Measurements from ENCODE around the gene PARD6G.

PARD6G gene

GRCh38 chr18:80213182-80213581 is 34.1 kb downstream of the PARD6G start:
- no peak for DNase-seq (ENCODE audit: low read depth, low spot score)

DNA sequence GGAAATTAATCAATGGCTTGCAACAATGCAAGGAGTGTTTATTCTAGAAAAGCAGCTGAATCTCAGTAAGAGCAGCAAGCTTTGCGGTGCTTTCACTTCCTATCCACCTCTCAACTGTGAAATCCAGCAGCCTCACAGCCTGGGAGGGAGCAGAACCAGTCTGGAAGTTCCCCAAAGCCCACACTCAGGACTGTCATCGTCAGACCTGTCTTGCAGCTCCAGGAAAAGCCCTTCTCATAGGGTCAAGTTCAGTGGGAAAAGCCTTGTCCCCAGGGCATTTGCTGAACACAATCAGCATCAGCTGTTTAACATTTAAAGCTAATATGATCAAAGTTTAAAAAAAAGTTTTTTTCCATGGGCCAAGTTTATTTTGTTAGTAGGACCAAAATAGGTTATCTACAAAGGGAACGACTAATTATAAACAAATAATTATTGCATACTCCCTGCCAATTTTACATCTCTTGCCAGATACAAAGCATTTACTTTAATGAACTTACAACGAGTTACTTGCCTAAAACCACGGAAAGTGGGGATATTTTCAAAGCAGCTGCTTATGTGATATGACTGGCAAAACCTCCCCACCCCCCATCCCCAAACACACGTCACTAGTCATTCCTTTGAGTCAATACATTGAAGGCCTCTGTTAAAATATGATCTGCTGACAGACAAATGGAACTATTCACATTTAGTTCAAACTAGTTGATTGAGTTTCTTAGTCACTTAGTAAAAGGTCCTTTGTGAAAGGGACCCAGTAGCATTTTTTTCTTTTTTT is 36.8 kb downstream of the PARD6G start:
- DNase-seq (ENCODE audit: low read depth, low spot score): no peak

DNA sequence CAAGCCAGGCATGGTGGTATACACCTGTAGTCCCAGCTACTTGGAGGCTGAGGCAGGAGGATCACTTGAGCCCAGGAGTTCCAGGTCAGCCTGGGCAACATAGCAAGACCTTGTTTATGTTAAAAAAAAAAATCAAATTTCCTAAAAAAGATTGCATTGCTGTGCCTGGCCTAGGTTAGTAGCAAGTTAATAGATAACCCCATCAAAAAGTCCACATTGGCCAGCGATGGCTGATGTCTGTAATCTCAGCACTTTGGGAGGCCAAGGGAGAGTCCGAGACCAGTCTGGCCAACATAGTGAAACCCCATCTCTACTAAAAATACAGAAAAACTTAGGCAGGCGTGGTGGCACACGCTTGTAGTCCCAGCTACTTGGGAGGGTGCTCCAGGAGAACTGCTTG is 38.7 kb downstream of the PARD6G start:
- no peak for DNase-seq (ENCODE audit: low read depth, low spot score)

GRCh38 chr18:80205294-80205693 is 42.0 kb downstream of the PARD6G start:
- DNase-seq (ENCODE audit: low read depth, low spot score): no peak

- no peak for DNase-seq (ENCODE audit: low read depth, low spot score)
Measured at GRCh38 chr18:80204142-80204541, 43.2 kb downstream of the PARD6G start.

DNA sequence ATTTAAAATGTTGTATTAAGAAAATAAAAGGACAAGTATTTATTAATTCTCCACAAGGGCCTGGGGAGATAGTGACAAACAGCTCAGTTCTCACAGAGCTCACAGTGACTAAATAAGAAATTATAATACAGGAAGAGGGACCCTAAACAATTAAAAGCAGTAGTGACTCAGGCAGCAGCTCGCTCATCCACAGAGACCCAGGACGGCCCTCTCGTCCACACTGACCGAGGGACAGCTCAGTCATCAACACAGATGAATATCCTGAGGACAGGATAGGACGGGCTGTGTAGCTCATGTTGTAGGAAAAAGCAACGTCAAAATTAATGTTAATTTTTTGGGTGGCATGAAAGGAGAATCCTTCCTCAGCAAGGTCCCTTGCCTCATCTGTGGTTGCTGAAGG is 44.1 kb downstream of the PARD6G start:
- no peak for DNase-seq (ENCODE audit: low read depth, low spot score)

GRCh38 chr18:80202264-80202998 is 44.9 kb downstream of the PARD6G start:
- DNase-seq (ENCODE audit: low read depth, low spot score): no peak

- no peak for DNase-seq (ENCODE audit: low read depth, low spot score)
Measured at GRCh38 chr18:80201739-80202138, 45.6 kb downstream of the PARD6G start.

DNA sequence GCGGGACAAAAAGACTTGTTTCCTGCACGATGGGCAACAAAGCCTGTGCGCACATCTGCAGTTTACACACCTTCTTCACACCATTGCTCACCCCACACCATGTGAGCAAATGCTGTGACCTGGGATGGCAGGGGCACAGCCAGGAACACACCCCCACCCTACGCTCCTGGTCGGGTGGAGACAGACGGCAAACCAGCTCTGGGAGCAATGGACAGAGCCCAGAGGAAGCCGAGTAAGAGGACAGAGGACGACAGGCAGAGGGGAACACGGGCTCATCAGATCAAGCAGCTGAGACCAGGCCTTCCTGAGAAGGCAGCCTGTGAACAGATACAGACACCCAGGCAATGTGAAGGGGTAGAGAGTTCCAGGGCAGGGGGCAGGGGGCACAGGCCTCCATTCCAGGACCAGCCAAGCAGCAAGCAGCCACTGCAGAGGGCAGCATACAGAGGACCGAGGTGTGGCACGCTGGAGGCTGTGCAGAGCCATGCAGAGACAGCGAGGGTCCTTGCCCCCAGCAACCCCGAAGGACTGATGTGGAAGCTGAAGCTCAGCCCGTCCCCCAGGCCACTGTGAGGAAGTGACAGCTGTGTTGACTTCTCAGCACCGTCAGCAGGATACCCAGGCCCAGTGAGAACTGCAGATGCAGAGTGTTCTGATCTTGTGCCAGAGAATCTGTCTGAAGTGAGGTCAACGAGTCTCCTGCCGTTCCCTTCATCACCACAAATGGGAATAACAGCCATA is 46.2 kb downstream of the PARD6G start:
- no peak for DNase-seq (ENCODE audit: low read depth, low spot score)

GRCh38 chr18:80200171-80200931 is 47.0 kb downstream of the PARD6G start:
- peak; percentile 55 for DNase-seq (ENCODE audit: low read depth, low spot score)

DNA sequence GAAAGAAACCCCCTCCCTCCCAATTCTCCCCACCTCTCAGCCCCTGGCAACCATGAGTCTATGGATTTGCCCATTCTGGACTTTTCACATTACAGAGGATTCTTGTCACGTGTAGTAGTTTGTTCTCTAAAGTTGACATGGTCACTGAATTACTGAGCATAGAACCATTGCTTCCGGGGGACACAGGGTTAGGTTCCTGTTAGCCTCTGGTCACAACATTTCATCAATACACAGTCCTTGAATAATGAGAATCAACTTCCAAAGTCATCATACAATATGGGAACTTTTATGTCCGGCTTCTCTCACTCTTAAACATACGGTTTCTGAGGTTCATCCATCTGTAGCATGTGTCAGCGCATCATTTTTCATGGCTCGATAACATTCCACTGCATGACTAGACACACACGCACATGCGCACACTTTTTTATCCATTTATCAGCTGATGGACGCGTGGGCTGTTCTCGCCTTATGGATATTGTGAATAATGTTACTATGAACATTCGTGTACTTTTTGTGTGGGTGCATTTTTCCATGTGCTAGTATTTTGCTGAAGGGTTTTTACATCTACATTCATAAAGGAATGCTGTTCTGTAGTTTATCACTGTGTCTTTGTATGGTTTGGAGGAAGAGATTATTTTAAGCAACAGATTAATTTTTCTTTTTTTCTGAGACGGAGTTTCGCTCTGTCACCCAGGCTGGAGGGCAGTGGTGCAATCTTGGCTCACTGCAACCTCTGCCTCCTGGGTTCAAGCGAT is 48.1 kb downstream of the PARD6G start:
- DNase-seq (ENCODE audit: low read depth, low spot score): no peak

GRCh38 chr18:80198391-80198790 is 48.9 kb downstream of the PARD6G start:
- DNase-seq (ENCODE audit: low read depth, low spot score): no peak

- DNase-seq (ENCODE audit: low read depth, low spot score): no peak
Measured at GRCh38 chr18:80197528-80197927, 49.8 kb downstream of the PARD6G start.

DNA sequence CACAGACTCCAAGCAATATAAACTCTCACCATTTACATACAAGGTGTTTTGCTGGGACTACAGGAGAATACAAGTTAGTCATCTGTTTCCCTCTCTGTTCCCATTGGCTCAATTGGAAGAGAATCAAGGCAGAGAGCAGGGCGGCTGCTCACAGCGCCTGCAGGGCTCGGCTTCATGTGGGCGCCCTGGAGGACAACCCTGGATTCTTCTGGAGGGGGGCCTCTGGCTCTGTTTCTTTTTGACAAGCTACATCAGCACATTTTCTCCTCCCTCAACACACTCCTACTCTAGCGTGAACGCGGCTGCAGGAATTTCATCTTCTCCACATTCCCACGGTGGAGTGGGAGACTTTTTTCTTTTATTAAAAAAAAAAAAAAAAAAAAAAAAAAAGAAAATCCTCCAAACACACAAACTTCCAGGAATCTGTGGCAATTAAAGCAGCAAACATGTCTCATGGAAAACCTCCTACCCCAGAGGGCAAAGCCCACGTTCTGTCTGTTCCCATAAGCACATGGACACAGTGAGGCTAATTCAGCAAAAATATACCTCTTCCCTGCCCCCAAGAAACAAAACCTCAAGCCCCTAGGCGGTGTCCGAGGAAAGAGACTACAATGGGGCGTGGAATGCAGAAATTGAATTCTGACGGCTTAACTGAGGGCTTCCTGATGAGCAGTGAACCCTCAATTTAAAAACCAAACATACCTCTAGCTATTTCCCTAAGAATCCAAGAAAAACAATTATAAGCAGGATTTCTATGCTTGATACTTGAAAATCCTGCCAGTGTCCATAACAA is 50.6 kb downstream of the PARD6G start:
- peak; percentile 72 for DNase-seq (ENCODE audit: low read depth, low spot score)

GRCh38 chr18:80194874-80195570 is 52.3 kb downstream of the PARD6G start:
- no peak for DNase-seq (ENCODE audit: low read depth, low spot score)

DNA sequence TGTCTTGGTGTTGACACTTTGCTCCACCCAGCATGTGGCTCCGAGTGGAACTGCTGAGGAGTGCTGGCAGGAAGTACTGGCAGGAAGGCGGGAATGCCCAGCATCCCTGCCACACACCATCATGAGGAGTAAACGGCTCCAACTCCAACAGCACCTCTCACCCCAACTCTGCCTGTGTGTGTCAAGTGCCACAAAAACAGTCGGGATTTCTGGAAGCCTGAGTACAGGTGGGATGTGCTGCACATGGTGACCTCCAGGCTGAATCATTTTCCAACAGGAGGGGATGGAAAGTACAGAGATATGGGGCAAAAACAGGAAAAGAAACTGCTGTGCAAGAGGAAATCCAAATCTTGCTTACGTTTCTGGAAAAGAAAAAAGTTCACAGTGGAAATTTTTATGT is 53.6 kb downstream of the PARD6G start:
- DNase-seq (ENCODE audit: low read depth, low spot score): no peak

DNA sequence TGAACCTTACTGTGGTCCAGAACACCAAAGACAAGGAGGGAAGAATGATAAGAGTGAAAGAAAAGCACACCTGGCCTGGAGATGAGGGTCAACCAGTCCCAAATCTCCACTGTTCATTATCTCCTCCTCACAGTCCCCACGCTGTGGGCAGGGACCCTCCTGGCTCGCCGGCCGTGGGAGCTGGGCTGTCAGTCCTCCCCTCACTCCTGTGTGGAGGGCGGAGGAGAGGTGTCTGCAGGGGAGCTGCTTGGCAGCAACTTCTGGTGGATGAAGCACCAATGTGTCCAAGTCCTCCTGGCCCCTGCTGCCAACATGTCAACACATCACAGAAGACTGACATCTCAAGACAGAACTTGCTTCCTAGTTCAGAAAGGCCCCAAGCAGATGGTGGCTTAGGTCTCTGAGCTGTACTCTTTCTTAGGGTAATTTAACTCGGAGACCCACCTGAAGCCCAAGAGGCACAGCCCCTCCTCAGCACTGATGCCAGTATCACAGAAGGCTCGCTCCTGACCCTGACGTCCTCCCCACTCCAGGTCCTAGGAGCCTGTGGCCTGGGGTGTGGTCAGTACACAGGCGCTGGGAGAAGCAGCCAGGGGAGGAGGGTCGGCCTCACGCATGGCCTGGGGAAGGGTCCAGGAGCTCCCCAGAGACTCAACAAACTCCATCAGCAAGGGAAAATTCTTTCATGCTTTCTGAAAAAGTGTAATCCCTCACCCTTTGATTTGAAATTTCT is 54.5 kb downstream of the PARD6G start:
- no peak for DNase-seq (ENCODE audit: low read depth, low spot score)

- DNase-seq (ENCODE audit: low read depth, low spot score): no peak
Measured at GRCh38 chr18:80191907-80192652, 55.2 kb downstream of the PARD6G start.
